H1 (cell line): ENCODE data around the gene AOAH. TPM values are rescaled to one million over a fixed set of nuclear protein-coding genes. Genes with fewer than 3 reads are reported as not detected.

Source experiments
- CTCF ChIA-PET: fragments of 300-600 bp; sonication (Branson Sonifier 250); formaldehyde crosslinking; loops from one replicate; lab custom pipeline; 2021; ENCODE audit not compliant: partially characterized antibody; lab: Charles Lee
- POLR2A ChIA-PET: fragments of 300-600 bp; sonication (Branson Sonifier 250); formaldehyde crosslinking; loops from one replicate; lab custom pipeline; 2021; ENCODE audit warnings: inconsistent platforms; ENCODE audit not compliant: partially characterized antibody; lab: Charles Lee
- DNase-seq, 2 experiments: peaks; one replicate each; pipeline versions ENCODE4 v3.0.0 to v3.0.0-alpha.2; 2010 to 2022; ENCODE audit warnings: low spot score in 2 of 2, low read depth in 1 of 2, mixed read lengths in 1 of 2
- FAIRE-seq: peaks from 2 replicates; lab custom pipeline; 2011; peaks lifted over from hg19 to GRCh38; lab: Jason Lieb, UNC
- H2AFZ ChIP-seq: 2 replicates; pipeline ENCODE4 v1.8.1; 2012; ENCODE audit warnings: low read length, inconsistent platforms
- H2AK5ac ChIP-seq: 2 replicates; pipeline ENCODE4 v1.6.1; 2013; ENCODE audit warnings: low read depth, low read length
- H2BK120ac ChIP-seq: replicated peaks from 2 replicates; pipeline ENCODE3; 2013; ENCODE audit warnings: low read depth, low read length, inconsistent platforms
- H2BK12ac ChIP-seq: 2 replicates; pipeline ENCODE4 v1.6.1; 2013; ENCODE audit warnings: low read depth, low read length
- H2BK15ac ChIP-seq: 2 replicates; pipeline ENCODE4 v1.6.1; 2013; ENCODE audit warnings: low read length
- H2BK20ac ChIP-seq: 2 replicates; pipeline ENCODE4 v1.6.1; 2013; ENCODE audit warnings: low read length
- H2BK5ac ChIP-seq: 2 replicates; pipeline ENCODE4 v1.6.1; 2013; ENCODE audit warnings: low read depth, low read length
- H3K14ac ChIP-seq: 2 replicates; pipeline ENCODE4 v1.6.1; 2013; ENCODE audit warnings: inconsistent platforms; ENCODE audit not compliant: insufficient read length
- H3K18ac ChIP-seq: 2 replicates; pipeline ENCODE4 v1.6.1; 2013; ENCODE audit warnings: low read length; ENCODE audit errors: extremely low read depth
- H3K23ac ChIP-seq: 2 replicates; pipeline ENCODE4 v1.6.1; 2013; ENCODE audit warnings: inconsistent platforms; ENCODE audit not compliant: insufficient read length
- H3K23me2 ChIP-seq: 2 replicates; pipeline ENCODE4 v1.6.1; 2013; ENCODE audit warnings: low read depth, low read length
- H3K27ac ChIP-seq: 2 replicates; pipeline ENCODE4 v1.6.1; 2011; ENCODE audit warnings: low read depth, low read length, inconsistent platforms
- H3K27me3 ChIP-seq, 4 experiments: replicated peaks in 1 of 4; 1 replicate in 1 of 4; 2 replicates in 3 of 4; pipeline versions ENCODE4 v1.6.1 to v1.8.1; 2011 to 2013; ENCODE audit warnings: low read length in 3 of 4, mild to moderate bottlenecking in 3 of 4, inconsistent platforms in 2 of 4, mixed read lengths in 2 of 4, moderate library complexity in 1 of 4; ENCODE audit not compliant: control insufficient read depth in 3 of 4, insufficient read depth in 3 of 4; ENCODE audit errors: extremely low read depth in 1 of 4
- H3K36me3 ChIP-seq, 4 experiments: 2 replicates each; pipeline versions ENCODE4 v1.6.1 to v1.8.1; 2011 to 2013; ENCODE audit warnings: mild to moderate bottlenecking in 4 of 4, low read length in 3 of 4, moderate library complexity in 2 of 4, control low read depth in 1 of 4, inconsistent platforms in 1 of 4; ENCODE audit not compliant: insufficient read depth in 4 of 4, control insufficient read depth in 2 of 4
- H3K4ac ChIP-seq: replicated peaks from 2 replicates; pipeline ENCODE3; 2013; ENCODE audit warnings: low read length, low read depth, mixed read lengths, inconsistent platforms; ENCODE audit not compliant: insufficient read length
- H3K4me1 ChIP-seq, 4 experiments: replicated peaks in 1 of 4; 1 replicate in 1 of 4; 2 replicates in 3 of 4; pipeline versions ENCODE4 v1.6.1 to v1.8.1; 2011 to 2013; ENCODE audit warnings: low read length in 3 of 4, inconsistent platforms in 2 of 4, mixed read lengths in 1 of 4; ENCODE audit not compliant: insufficient read depth in 4 of 4, control insufficient read depth in 3 of 4
- H3K4me2 ChIP-seq, 2 experiments: 2 replicates each; pipeline versions ENCODE4 v1.6.1 to v1.8.1; 2011 to 2013; ENCODE audit warnings: low read depth in 2 of 2, low read length in 2 of 2, control low read depth in 1 of 2, inconsistent platforms in 1 of 2, mild to moderate bottlenecking in 1 of 2; ENCODE audit not compliant: insufficient read depth in 1 of 2
- H3K4me3 ChIP-seq, 4 experiments: fragments of 200-600, 300-600 bp in 1 of 4; sonication (generic), shearing (Covaris generic), sonication (Bioruptor Twin) in 1 of 4; 2 replicates each; pipeline versions ENCODE4 v1.5.1 to v1.8.1; 2011 to 2016; ENCODE audit warnings: low read length in 4 of 4, low read depth in 3 of 4, control low read depth in 2 of 4, inconsistent platforms in 2 of 4, mild to moderate bottlenecking in 2 of 4, mixed read lengths in 1 of 4, moderate library complexity in 1 of 4; ENCODE audit not compliant: insufficient read depth in 2 of 4; ENCODE audit errors: extremely low read depth in 1 of 4
- H3K56ac ChIP-seq: replicated peaks from 2 replicates; pipeline ENCODE3; 2013; ENCODE audit warnings: low read depth, mild to moderate bottlenecking, mixed read lengths, low read length, inconsistent platforms; ENCODE audit not compliant: insufficient read length
- H3K79me1 ChIP-seq: 2 replicates; pipeline ENCODE4 v1.6.1; 2013; ENCODE audit warnings: low read depth, low read length, control low read depth
- H3K79me2 ChIP-seq, 2 experiments: 2 replicates each; pipeline versions ENCODE4 v1.6.1 to v1.8.1; 2012 to 2013; ENCODE audit warnings: low read length in 2 of 2, mild to moderate bottlenecking in 2 of 2, inconsistent platforms in 1 of 2; ENCODE audit not compliant: insufficient read depth in 2 of 2, control insufficient read depth in 1 of 2
- H3K9ac ChIP-seq, 4 experiments: replicated peaks in 1 of 4; 1 replicate in 1 of 4; 2 replicates in 3 of 4; pipeline versions ENCODE4 v1.6.1 to v1.8.1; 2011 to 2013; ENCODE audit warnings: low read depth in 3 of 4, low read length in 3 of 4, control low read depth in 2 of 4, mild to moderate bottlenecking in 2 of 4, moderate library complexity in 2 of 4, inconsistent platforms in 1 of 4; ENCODE audit errors: extremely low read depth in 1 of 4
- H3K9me3 ChIP-seq, 2 experiments: 2 replicates each; pipeline versions ENCODE4 v1.6.1 to v1.8.1; 2012 to 2013; ENCODE audit warnings: mild to moderate bottlenecking in 2 of 2, moderate library complexity in 2 of 2, control low read depth in 1 of 2, inconsistent platforms in 1 of 2, low read depth in 1 of 2, low read length in 1 of 2, mixed read lengths in 1 of 2; ENCODE audit not compliant: insufficient read depth in 2 of 2
- H4K20me1 ChIP-seq, 2 experiments: replicated peaks in 1 of 2; 2 replicates each; pipeline versions ENCODE3 to v1.8.1; 2011 to 2013; ENCODE audit warnings: inconsistent platforms in 2 of 2, low read length in 2 of 2, mild to moderate bottlenecking in 1 of 2; ENCODE audit not compliant: insufficient read depth in 2 of 2, control insufficient read depth in 1 of 2
- H4K5ac ChIP-seq: 2 replicates; pipeline ENCODE4 v1.6.1; 2013; ENCODE audit warnings: low read length, low read depth, mixed read lengths, inconsistent platforms; ENCODE audit not compliant: insufficient read length
- H4K8ac ChIP-seq: 2 replicates; pipeline ENCODE4 v1.8.0; 2013; ENCODE audit warnings: mild to moderate bottlenecking, moderate library complexity, low read length, inconsistent platforms; ENCODE audit not compliant: insufficient read depth; ENCODE audit errors: extremely low read depth
- H4K91ac ChIP-seq: replicated peaks from 2 replicates; pipeline ENCODE3; 2013; ENCODE audit warnings: low read length, mixed read lengths, inconsistent platforms; ENCODE audit not compliant: insufficient read length
- EP300 ChIP-seq, 2 experiments: IDR thresholded peaks; 1 replicate in 1 of 2; 2 replicates in 1 of 2; pipeline ENCODE4 v1.6.1; 2011 to 2012; ENCODE audit warnings: low read depth in 2 of 2, low read length in 2 of 2, mild to moderate bottlenecking in 2 of 2, borderline replicate concordance in 1 of 2, inconsistent platforms in 1 of 2, moderate library complexity in 1 of 2
- KDM5A ChIP-seq: fragments of 200-600 bp; IDR thresholded peaks from 2 replicates; pipeline ENCODE4 v1.7.1; 2012; ENCODE audit warnings: mild to moderate bottlenecking, low read length, inconsistent platforms, mixed read lengths
- TEAD4 ChIP-seq: IDR thresholded peaks from 2 replicates; pipeline ENCODE4 v1.6.1; 2012; ENCODE audit warnings: low read depth, low read length, inconsistent platforms, mixed read lengths
- ZNF274 ChIP-seq: IDR thresholded peaks from 2 replicates; pipeline ENCODE4 v1.7.0; 2012; ENCODE audit warnings: low read length, borderline replicate concordance; ENCODE audit errors: extremely low read depth
- WGBS, 2 experiments: shearing (Covaris generic) in 1 of 2; methylation state at CpG; one replicate each; pipeline versions ENCODE4 v1.1.6 to v1.1.7; 2013 to 2015; ENCODE audit warnings: low lambda C conversion rate in 2 of 2, mixed read lengths in 2 of 2, inconsistent platforms in 1 of 2, low coverage in 1 of 2, missing lambda C conversion rate in 1 of 2; ENCODE audit not compliant: insufficient replicate concordance in 2 of 2, insufficient coverage in 1 of 2, insufficient read length in 1 of 2; ENCODE audit errors: extremely low coverage in 1 of 2, missing lambda C conversion rate in 1 of 2; 5-methylcytosine and 5-hydroxymethylcytosine counted together
- polyA plus RNA-seq, 7 experiments: library from polyadenylated mRNA; depleted of rRNA in 3 of 7; stranded (reverse) in 5 of 7; unstranded in 2 of 7; fragments of >200 nt in 5 of 7; fragments of 200-250 nt in 2 of 7; gene quantifications; 1 replicate in 5 of 7; 2 replicates in 1 of 7; 4 replicates in 1 of 7; pipeline versions ENCODE4 v1.2.1 to v1.2.3, GENCODE V29; 2011 to 2013; ENCODE audit warnings: missing spikeins in 2 of 7, mixed read lengths in 2 of 7
- total RNA-seq: library from RNA; stranded (reverse); fragmentation: NEBNext Ultra II Directional; extraction: Animal tissue kit (Norgen Biotek cat#: 25700); gene quantifications from 2 replicates; pipeline ENCODE4 v1.2.1, GENCODE V29; 2021

The AOAH gene
- total and polyA plus RNA-seq, 2 of the 8 experiments (the other 6 are each of a cell fraction or from before 2014, with no cell fraction given): 0.08 TPM; not detected in 1

DNA sequence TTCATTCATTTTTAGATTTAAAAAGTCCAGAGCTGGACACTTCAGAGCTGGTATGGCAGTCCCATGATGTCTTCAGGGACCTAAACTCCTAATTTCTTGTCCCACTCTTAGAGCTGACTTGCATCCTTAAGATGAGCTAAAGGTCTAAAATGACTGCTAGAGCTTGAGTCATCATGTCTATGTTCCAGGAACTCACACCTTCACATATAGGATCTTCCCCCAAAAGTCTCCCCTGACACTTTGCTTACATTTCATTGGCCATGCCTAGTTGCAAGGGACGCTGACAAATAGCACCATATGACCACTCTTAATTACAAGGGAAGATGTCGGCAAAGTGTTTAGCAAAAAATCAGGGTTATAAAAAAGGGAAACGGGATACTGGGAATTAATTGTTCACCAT lies 10.4 kb upstream of the AOAH start:
- no peak overlapping the region for H2BK20ac ChIP-seq
- no peak overlapping the region for H3K4me2 ChIP-seq
- no peak overlapping the region for H3K18ac ChIP-seq
- H3K23ac ChIP-seq: no peak overlapping the region
- no peak overlapping the region for H3K9ac ChIP-seq
- no peak overlapping the region for H2BK15ac ChIP-seq
- ChIA-PET CTCF (interaction anchor here (1.0 to 1.6 kb wide), 4 partner anchors 15 to 464 kb away, joined by 3 to 5 read pairs (median 4); no protein-coding TSS in a partner anchor), POLR2A (no interaction called here)
- DNase-seq (no peak), FAIRE-seq (no peak)
- no peak overlapping the region for H3K27ac ChIP-seq
- H3K4me3 ChIP-seq: no peak overlapping the region
- no peaks in the 10 kb centered on the region for H3K27me3 ChIP-seq
- H3K56ac ChIP-seq: no peak overlapping the region
- no peak for TF ChIP-seq EP300 (IDR thresholded peaks at IDR 0.05; ENCODE audit: borderline replicate concordance in 1 of 2, low read depth in 2 of 2, low read length in 2 of 2)
- no peak for TF ChIP-seq KDM5A
- no peak for TF ChIP-seq ZNF274
- no peak for TF ChIP-seq TEAD4
- H3K36me3 ChIP-seq: no peaks in the 10 kb centered on the region
- no peaks in the 10 kb centered on the region for H4K20me1 ChIP-seq
- no peaks in the 10 kb centered on the region for H3K23me2 ChIP-seq
- H3K4me1 ChIP-seq: no peaks in the 10 kb centered on the region
- H2AK5ac ChIP-seq: no peak overlapping the region
- H3K9me3 ChIP-seq: no peaks in the 10 kb centered on the region
- H3K14ac ChIP-seq: no peak overlapping the region
- no peak overlapping the region for H4K91ac ChIP-seq
- no peaks in the 10 kb centered on the region for H3K79me2 ChIP-seq
- H3K4ac ChIP-seq: no peak overlapping the region
- H2AFZ ChIP-seq: no peak overlapping the region
- H3K79me1 ChIP-seq: no peaks in the 10 kb centered on the region
- WGBS, 2 experiments: 82% methylated on average over 3 of the region's 3 CpGs; no CpG with 5 or more reads in 1 of the 2 experiments
- H4K8ac ChIP-seq: no peak overlapping the region
- H2BK120ac ChIP-seq: no peak overlapping the region
- H4K5ac ChIP-seq: no peak overlapping the region
- H2BK5ac ChIP-seq: no peak overlapping the region
- no peak overlapping the region for H2BK12ac ChIP-seq
